ENCODE results near the gene ZNF653. TPM values are rescaled to one million over a fixed set of nuclear protein-coding genes. Genes with fewer than 3 reads are reported as not detected.

ZNF653 gene
- total and polyA plus RNA-seq, 9 of the 15 experiments (the other 6 are each of a cell fraction or from before 2014, with no cell fraction given) = 1.6 to 8.0 (median 4.2) TPM; not detected in 2

GRCh38 chr19:11505504-11506100, at the start of gene ZNF653 (continued):
- TF ChIP-seq, protein P1, sequence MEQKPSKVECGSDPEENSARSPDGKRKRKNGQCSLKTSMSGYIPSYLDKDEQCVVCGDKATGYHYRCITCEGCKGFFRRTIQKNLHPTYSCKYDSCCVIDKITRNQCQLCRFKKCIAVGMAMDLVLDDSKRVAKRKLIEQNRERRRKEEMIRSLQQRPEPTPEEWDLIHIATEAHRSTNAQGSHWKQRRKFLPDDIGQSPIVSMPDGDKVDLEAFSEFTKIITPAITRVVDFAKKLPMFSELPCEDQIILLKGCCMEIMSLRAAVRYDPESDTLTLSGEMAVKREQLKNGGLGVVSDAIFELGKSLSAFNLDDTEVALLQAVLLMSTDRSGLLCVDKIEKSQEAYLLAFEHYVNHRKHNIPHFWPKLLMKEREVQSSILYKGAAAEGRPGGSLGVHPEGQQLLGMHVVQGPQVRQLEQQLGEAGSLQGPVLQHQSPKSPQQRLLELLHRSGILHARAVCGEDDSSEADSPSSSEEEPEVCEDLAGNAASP (IDR thresholded peaks at IDR 0.05) = no peak
- 0 out of 2 replicates have a peak, but pooled peaks have one; percentile 36 for TF ChIP-seq CGGBP1 (CRISPR knock-in tag; IDR thresholded peaks at IDR 0.05)
- TF ChIP-seq ETV5 (CRISPR knock-in tag; IDR thresholded peaks at IDR 0.05; ENCODE audit: low read depth) = 0 out of 2 replicates have a peak, but pooled peaks have one; percentile 46
- TF ChIP-seq TCF7L2 (IDR thresholded peaks at IDR 0.05; ENCODE audit: low read depth, low read length) = no peak
- TF ChIP-seq U2AF1 (optimal IDR thresholded peaks at IDR 0.05; ENCODE audit: low read depth, low read length) = no peak
- peak; percentile 88 for TF ChIP-seq RFX1 (IDR thresholded peaks at IDR 0.05)
- no peak for TF ChIP-seq SMARCA5 (IDR thresholded peaks at IDR 0.05)
- no peak for TF ChIP-seq ZNF253 (CRISPR knock-in tag; conservative IDR thresholded peaks at IDR 0.05)
- TF ChIP-seq ZNF436 (CRISPR knock-in tag; IDR thresholded peaks at IDR 0.05) = no peak
- TF ChIP-seq CSDE1 (IDR thresholded peaks at IDR 0.05) = no peak
- no peak for TF ChIP-seq IFI16 (CRISPR knock-in tag; IDR thresholded peaks at IDR 0.05)
- TF ChIP-seq JUN (IDR thresholded peaks at IDR 0.05; ENCODE audit: borderline replicate concordance, low read depth, low read length) = no peak
- TF ChIP-seq JUN (CRISPR knock-in tag; IDR thresholded peaks at IDR 0.05; ENCODE audit: borderline replicate concordance) = no peak
- TF ChIP-seq HBP1 (CRISPR knock-in tag; IDR thresholded peaks at IDR 0.05) = no peak
- TF ChIP-seq SMARCB1 (IDR thresholded peaks at IDR 0.05; ENCODE audit: insufficient read length, low read depth) = no peak
- no peak for TF ChIP-seq YBX1 (IDR thresholded peaks at IDR 0.05)
- TF ChIP-seq HDGF (IDR thresholded peaks at IDR 0.05) = no peak
- TF ChIP-seq ZNF507 (tag; conservative IDR thresholded peaks at IDR 0.05) = no peak
- no peak for TF ChIP-seq ZNF23 (CRISPR knock-in tag; IDR thresholded peaks at IDR 0.05)
- TF ChIP-seq ZNF197 (CRISPR knock-in tag; IDR thresholded peaks at IDR 0.05; ENCODE audit: low read depth) = no peak
- TF ChIP-seq TSC22D4 (tag; IDR thresholded peaks at IDR 0.05) = no peak
- no peak for TF ChIP-seq ZNF592 (IDR thresholded peaks at IDR 0.05)
- TF ChIP-seq KDM1A (IDR thresholded peaks at IDR 0.05) = no peak
- no peak for TF ChIP-seq CREBBP (IDR thresholded peaks at IDR 0.05; ENCODE audit: low read depth, low read length)
- no peak for TF ChIP-seq ZNF311 (CRISPR knock-in tag; IDR thresholded peaks at IDR 0.05)

Data from K562 (cell line).